Measurements from ENCODE around the gene DLG2.

GRCh38 chr11:83979593-83979992 lies 1647.6 kb downstream of the DLG2 start:
- TF ChIP-seq CTCF (IDR thresholded peaks at IDR 0.05 in 4 of 5, conservative IDR thresholded peaks at IDR 0.05 in 1 of 5), result no peak
- TF ChIP-seq POLR2A (IDR thresholded peaks at IDR 0.05), result no peak
